Bronchial epithelial cell (primary cell): ENCODE measurements around the gene TM2D3. TPM values are rescaled to one million over a fixed set of nuclear protein-coding genes. Genes with fewer than 3 reads are reported as not detected.
"Not testable (repeated sequence)": the region's sequence is repeated elsewhere in the genome, so short reads cannot be mapped to it uniquely, and the experiment has no call there.

ENCODE experiments used
- DNase-seq: peaks from one replicate; pipeline ENCODE4 v3.0.0-alpha.2; 2010; ENCODE audit warnings: low read depth
- FAIRE-seq: peaks from 2 replicates; lab custom pipeline; 2011; peaks lifted over from hg19 to GRCh38; lab: Jason Lieb, UNC
- H3K27me3 ChIP-seq: 2 replicates; pipeline ENCODE4 v1.5.1; 2011; ENCODE audit warnings: low read length; ENCODE audit not compliant: control insufficient read depth, insufficient read depth
- H3K36me3 ChIP-seq: 2 replicates; pipeline ENCODE4 v1.5.1; 2011; ENCODE audit warnings: low read length; ENCODE audit not compliant: control insufficient read depth, insufficient read depth
- H3K4me3 ChIP-seq: 2 replicates; pipeline ENCODE4 v1.5.1; 2011; ENCODE audit warnings: mild to moderate bottlenecking, low read depth, low read length, control low read depth
- CTCF ChIP-seq: IDR thresholded peaks from 2 replicates; pipeline ENCODE4 v1.5.1; 2011; ENCODE audit warnings: mild to moderate bottlenecking, moderate library complexity, low read length, control low read depth, inconsistent platforms; ENCODE audit not compliant: insufficient read depth, severe bottlenecking
- total RNA-seq: library from RNA; depleted of rRNA; stranded (reverse); fragments of >200 nt; gene quantifications from 2 replicates; pipeline ENCODE4 v1.2.1, GENCODE V29; 2014

Gene TM2D3
- total RNA-seq, 1 donor from 2014 or later = 21.6 TPM

GRCh38 chr15:101657171-101657570 is 5.0 kb upstream of the TM2D3 start:
- no peak for TF ChIP-seq CTCF
- Histone ChIP-seq H3K36me3 (no peaks in the 10 kb centered on the region), H3K4me3 (no peak overlapping the region), H3K27me3 (no peaks in the 10 kb centered on the region)
- DNase-seq = no peak
- no peak for FAIRE-seq

GRCh38 chr15:101654624-101655337 is 2.6 kb upstream of the TM2D3 start:
- FAIRE-seq, H3K4me3 ChIP-seq, H3K36me3 ChIP-seq, DNase-seq, H3K27me3 ChIP-seq: not testable (repeated sequence)

GRCh38 chr15:101654171-101654570 is 2.0 kb upstream of the TM2D3 start:
- FAIRE-seq = no peak
- peaks cover 2% of the 10 kb centered on the region for H3K36me3 ChIP-seq
- no peak for DNase-seq

GRCh38 chr15:101652786-101653430 is 727 bp upstream of the TM2D3 start:
- H3K27me3 ChIP-seq = no peaks in the 10 kb centered on the region
- no peak for TF ChIP-seq CTCF
- FAIRE-seq = no peak
- no peak for DNase-seq
- H3K4me3 ChIP-seq = peak overlapping the region; percentile 96
- H3K36me3 ChIP-seq = peaks cover 3% of the 10 kb centered on the region

More at GRCh38 chr15:101654171-101654570, 2.0 kb upstream of the TM2D3 start:
- H3K27me3 ChIP-seq = no peaks in the 10 kb centered on the region
- TF ChIP-seq CTCF = no peak
- no peak overlapping the region for H3K4me3 ChIP-seq

- H3K27me3 ChIP-seq = no peaks in the 10 kb centered on the region
- peaks cover 5% of the 10 kb centered on the region for H3K36me3 ChIP-seq
- no peak for DNase-seq
- no peak for FAIRE-seq
- H3K4me3 ChIP-seq = peak overlapping the region; percentile 96
- no peak for TF ChIP-seq CTCF
Measured at GRCh38 chr15:101651554-101652097, 555 bp downstream of the TM2D3 start.

GRCh38 chr15:101650145-101650544 is 2.0 kb downstream of the TM2D3 start:
- no peak overlapping the region for H3K4me3 ChIP-seq
- H3K27me3 ChIP-seq = no peaks in the 10 kb centered on the region
- peaks cover 5% of the 10 kb centered on the region for H3K36me3 ChIP-seq
- DNase-seq (no peak), FAIRE-seq (no peak)
- TF ChIP-seq CTCF = no peak
